HFF-Myc (cell line): ENCODE results near the gene ATG101.

Experiments
- DNase-seq: peaks from one replicate; pipeline ENCODE4 v3.0.0-alpha.2; 2011; ENCODE audit warnings: low read depth; ENCODE audit errors: extremely low read depth
- H3K4me3 ChIP-seq: replicated peaks from 2 replicates; pipeline ENCODE4 v1.5.1; 2011; ENCODE audit warnings: low read depth, mild to moderate bottlenecking, control low read depth, low read length
- CTCF ChIP-seq: IDR thresholded peaks from 2 replicates; pipeline ENCODE4 v1.5.1; 2012; ENCODE audit warnings: mild to moderate bottlenecking, low read depth, low read length, control low read depth; ENCODE audit errors: missing control alignments

The ATG101 gene

DNA sequence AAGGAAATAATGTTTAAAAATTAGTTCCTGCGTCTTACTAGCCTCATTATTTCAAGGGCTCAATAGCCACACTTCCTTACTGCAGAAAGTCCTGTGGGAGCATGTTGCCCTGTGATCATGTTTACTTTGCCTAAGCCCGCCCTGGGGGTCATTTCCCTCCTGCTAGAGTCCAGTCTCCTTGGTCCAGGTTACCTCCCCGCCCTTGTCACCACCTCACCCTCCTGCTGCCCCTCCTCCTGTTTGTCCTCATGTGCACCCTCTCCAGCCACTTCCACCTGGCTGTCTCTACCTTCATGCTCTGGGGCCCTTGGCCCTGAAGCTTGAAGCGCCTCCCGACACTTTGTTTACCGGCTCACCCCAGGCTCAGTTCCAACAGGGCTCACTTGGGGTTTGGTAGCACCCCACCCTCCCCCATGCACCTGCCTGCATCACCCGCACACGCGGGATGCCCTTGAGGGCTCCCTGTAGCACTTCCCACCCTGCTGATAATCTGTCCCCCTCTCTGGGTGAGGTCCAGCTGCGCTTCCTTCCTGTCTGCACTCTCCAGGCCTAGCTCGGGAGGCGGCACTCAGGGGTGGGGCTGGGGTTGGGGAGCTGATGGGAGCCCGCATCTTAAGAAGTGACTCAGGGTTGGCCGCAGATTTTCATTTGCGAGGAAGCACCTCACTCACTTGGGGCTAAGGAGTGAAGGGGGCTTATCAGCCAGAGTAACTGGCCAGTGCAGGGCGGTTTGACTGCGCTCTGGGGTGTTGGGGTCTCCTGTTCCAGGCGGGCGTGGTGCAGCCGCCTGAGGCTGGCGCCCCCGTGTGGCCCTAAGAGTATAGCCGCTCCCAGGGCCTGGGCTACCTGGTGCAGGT is 49.8 kb downstream of the ATG101 start:
- DNase-seq, result no peak
- H3K4me3 ChIP-seq, result no peak overlapping the region
- peak; percentile 66 for TF ChIP-seq CTCF

DNA sequence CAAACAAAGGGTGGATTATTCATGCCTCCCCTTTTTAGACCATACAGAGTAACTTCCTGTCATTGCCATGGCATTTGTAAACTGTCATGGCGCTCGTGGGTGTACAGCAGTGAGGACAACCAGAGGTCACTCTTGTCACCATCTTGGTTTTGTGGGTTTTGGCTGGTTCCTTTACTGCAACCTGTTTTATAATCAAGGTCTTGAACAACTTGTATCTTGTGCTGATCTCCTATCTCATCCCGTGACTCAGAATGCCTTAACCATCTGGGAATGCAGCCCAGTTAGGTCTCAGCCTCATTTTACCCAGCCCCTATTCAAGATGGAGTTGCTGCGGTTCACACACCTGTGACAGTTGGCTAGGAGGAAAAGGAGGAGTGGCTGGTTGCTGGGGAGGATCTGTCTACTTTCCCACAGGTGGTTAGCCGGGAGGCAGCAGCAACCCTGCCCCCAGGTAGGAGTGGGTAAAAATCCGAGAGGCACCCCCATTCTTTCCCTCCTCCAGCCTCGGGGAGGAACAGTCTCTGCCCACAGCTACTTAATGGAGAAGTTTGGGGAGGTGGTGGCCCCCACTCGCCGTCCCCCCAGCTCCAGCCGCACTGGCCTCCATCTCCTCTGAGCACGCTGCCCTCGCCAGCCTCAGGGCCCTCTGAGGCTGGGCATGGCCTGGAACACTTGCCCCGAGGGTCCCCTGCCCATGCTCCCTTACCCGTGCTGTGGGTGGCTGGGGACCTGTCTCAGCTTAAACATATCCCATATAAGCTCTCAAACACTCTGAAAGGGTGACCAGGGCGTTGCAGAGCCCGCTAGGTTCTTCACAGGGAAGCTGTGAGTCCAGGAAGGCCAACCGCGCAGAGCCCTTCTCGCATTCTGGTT is 51.4 kb downstream of the ATG101 start:
- TF ChIP-seq CTCF, result no peak
- no peak for DNase-seq

DNA sequence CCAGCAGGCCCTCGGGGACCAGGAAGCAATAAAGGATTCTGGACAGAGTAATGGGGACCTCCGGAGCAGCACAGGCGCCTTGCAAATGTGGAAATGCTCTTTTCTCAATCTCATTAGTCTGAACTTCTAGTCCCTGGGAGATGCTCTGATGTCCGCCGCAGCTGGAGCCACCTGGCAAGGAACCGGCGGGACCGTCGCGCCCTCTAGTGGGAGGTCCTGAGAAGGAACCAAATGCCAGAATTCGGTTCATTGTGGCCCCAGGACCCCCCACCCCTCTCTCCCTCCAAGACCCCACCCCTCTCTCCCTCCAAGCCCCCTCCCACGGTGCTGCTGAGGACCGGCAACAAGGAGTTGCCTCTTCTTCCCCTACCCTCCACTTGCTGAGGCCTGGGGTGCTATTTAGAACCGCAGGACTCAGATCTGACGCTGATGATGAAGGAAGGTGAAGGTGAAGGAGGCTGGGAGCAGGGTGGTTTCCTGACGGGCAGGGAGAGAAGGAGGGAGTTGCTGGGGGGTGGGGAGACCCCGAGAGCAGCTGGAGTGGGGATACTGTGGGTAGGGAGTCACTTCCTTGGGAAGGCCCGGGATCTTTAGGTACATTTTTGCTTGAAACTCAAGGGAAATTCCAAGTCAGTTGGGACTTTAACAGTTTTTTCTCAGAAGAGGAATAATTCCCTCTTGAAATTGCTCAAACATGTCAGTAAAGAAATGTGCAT is 52.2 kb downstream of the ATG101 start:
- H3K4me3 ChIP-seq, result no peak overlapping the region
- peak; percentile 75 for TF ChIP-seq CTCF
- DNase-seq, result no peak

More for the DNA sequence above, 51.4 kb downstream of the ATG101 start:
- H3K4me3 ChIP-seq, result no peak overlapping the region

- H3K4me3 ChIP-seq, result no peak overlapping the region
- TF ChIP-seq CTCF, result no peak
Observed at GRCh38 chr12:52122540-52122871, 52.7 kb downstream of the ATG101 start.

DNA sequence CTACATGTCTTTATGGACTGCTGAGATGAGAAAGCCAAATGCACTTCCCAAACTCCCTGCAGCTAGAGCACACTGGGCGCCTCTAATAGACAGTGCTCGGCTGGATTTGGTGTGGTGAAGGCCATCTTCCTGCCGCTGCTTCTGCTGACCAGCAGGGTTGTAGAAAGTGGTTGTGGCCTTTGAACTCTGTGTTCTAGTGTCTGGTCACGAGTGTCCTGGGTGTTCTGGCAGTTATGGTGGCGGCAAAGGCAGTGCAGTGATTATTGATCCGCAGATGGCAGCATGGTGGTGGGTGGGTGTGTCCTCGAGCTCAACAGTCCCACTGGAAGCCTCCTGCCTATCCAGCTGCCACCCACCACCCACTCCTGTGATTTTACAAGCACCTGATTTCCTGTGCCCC is 53.1 kb downstream of the ATG101 start:
- H3K4me3 ChIP-seq, result no peak overlapping the region
- no peak for DNase-seq
- no peak for TF ChIP-seq CTCF

More at GRCh38 chr12:52122540-52122871, 52.7 kb downstream of the ATG101 start:
- DNase-seq, result no peak

DNA sequence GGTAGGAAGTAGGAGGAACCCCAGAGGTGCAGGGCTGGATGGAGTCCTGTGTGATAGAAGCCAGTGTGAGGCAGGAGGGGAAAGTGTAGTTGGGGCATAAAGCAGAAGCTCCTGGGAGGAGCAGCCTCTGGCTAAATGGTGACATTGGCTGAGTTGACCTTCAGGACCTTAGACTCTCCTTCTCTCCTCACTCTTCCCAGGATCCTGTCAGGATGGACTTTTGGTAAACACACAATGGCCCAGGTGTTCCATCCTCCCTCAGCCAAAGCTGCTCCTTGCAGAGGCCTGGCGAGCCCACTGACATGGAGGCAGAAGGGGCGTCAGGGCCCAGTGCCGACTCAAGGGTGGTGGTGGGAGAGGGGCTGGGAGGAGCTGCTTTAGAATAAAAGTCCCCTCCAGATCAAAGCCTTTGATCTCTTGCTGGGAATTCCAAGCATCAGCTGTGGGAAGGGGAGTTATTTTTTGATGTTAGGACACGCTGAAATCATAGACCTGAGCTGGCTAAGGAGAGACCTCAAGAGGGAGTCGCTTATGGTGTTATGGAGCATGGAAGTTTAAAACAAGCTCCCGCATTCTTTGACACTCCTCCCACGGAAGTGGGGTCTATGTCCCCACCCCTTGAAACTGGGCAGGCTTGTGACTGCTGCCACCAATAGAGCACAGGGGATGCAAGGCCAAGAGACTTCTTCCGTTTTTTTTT is 53.9 kb downstream of the ATG101 start:
- no peak for TF ChIP-seq CTCF
- H3K4me3 ChIP-seq, result no peak overlapping the region
- no peak for DNase-seq
